22Rv1 (cell line): Measurements from ENCODE around the gene C6orf62.

Source experiments
- ZFX ChIP-seq: fragments of 450-650 bp; IDR thresholded peaks from 2 replicates; pipeline ENCODE4 v1.6.1; 2017; ENCODE audit warnings: antibody characterized with exemption, borderline replicate concordance
- TF ChIP-seq, protein P1 (sequence below): fragments of 450-650 bp; IDR thresholded peaks from 2 replicates; pipeline ENCODE4 v1.5.1; 2017; ENCODE audit warnings: mild to moderate bottlenecking

DNA sequence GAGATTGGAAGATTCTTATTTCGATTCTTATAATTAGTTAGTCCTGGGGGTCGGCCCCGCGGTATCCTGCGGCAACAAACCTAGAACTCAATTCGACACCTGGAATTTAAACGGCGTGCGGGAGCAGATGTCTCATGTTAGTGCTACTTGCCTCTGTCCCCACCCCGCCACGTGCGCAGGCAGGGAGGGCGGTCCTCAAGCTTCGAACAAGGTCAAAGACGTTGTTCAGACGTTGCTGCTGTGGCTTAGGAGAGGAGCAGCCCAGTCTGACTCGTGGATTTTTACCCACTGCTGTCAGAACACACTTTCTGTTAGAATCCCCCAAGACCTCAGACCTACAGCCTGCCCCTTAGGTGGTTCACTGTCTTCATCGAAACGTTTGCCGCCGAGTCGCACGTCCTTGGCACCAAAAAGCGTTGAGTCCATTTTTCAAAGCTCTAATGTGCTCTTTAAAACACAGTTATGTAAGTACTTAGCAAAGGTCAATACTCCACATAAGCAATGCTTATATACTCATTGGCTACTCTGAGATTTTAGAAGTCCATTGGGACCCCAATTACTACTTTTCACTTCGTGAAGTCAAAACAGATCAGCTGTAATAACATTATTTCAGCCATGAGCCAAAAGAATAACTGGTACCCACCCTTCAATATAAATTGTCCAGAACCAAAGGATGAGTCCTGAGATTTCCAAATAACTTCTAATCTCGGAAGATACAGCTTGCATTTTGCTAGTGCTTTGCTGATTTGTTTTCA, 2.7 kb upstream of the C6orf62 start:
- TF ChIP-seq, protein P1, sequence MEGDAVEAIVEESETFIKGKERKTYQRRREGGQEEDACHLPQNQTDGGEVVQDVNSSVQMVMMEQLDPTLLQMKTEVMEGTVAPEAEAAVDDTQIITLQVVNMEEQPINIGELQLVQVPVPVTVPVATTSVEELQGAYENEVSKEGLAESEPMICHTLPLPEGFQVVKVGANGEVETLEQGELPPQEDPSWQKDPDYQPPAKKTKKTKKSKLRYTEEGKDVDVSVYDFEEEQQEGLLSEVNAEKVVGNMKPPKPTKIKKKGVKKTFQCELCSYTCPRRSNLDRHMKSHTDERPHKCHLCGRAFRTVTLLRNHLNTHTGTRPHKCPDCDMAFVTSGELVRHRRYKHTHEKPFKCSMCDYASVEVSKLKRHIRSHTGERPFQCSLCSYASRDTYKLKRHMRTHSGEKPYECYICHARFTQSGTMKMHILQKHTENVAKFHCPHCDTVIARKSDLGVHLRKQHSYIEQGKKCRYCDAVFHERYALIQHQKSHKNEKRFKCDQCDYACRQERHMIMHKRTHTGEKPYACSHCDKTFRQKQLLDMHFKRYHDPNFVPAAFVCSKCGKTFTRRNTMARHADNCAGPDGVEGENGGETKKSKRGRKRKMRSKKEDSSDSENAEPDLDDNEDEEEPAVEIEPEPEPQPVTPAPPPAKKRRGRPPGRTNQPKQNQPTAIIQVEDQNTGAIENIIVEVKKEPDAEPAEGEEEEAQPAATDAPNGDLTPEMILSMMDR: no peak
- TF ChIP-seq ZFX: no peak
